ENCODE data around the gene ZXDC.

- TF ChIP-seq CTCF (IDR thresholded peaks at IDR 0.05), result no peak
- TF ChIP-seq POLR2AphosphoS5 (IDR thresholded peaks at IDR 0.05), result no peak
- TF ChIP-seq POLR2A (IDR thresholded peaks at IDR 0.05), result no peak
These were observed 15.9 kb downstream of the ZXDC start for GRCh38 chr3:126459763-126460127.

Measured in suprapubic skin (tissue), 4 donors.